GM18867 (cell line): ENCODE results near the gene IGSF3.
"Not testable (repeated sequence)": the region's sequence is repeated elsewhere in the genome, so short reads cannot be mapped to it uniquely, and the experiment has no call there.

Experiments used
- ATAC-seq: cut with Tn5 transposase; IDR thresholded peaks from one replicate; pipeline ENCODE4 v1.9.1; 2021; ENCODE audit warnings: mild to moderate bottlenecking, moderate library complexity; ENCODE audit not compliant: unreplicated experiment

Gene IGSF3

DNA sequence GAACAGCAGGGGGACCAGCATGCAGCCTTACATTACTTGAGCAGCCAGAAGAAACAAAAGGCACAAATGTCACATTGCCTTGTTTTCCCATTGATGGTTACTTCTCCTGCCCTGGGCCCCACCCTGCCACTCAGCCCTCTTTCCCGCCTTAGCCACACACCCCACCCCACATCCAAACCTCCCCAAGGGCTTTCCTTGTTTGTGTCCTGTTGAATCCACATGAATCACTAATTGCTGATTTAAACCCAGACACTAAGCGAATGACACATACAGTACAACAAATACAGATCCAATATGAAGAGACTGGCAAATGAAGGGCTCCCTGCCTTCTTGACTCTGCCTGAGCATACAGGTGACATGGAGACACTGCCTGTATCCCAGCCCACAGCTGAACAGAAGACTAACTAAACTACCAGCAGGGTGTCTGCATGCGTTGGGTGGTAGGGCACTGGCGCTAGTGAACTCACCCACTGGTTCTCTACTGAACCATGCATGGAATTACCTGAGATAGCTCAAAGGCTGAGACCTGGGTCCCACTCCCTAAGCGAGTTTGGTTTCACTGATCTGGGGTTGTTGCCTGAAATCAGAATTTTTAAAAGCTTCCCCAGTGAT lies 3.1 kb downstream of the IGSF3 start:
- no peak for ATAC-seq

- ATAC-seq = no peak
Measured at GRCh38 chr1:116663821-116664220, 3.7 kb downstream of the IGSF3 start.

- ATAC-seq = no peak
Measured at GRCh38 chr1:116661633-116662032, 5.9 kb downstream of the IGSF3 start.

DNA sequence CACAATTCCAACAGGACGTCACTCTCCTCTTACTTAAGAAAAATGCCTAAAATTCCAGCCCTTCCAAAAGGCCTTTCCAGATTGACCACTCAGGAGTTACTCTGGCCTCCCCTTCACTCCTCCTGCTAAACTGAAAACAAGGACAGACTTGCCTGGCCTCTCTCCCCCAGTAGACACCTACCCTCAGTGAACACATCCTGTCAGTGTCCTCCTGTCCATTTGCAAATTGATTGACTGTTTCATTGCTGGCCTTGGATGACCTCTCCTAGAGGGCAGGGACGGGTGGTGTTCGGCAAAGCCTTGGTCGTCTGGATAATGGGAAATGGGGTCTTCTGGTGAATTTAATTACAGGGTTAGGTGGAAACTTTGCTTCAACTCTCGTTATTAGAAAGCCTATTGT lies 8.9 kb downstream of the IGSF3 start:
- not testable (repeated sequence) for ATAC-seq

DNA sequence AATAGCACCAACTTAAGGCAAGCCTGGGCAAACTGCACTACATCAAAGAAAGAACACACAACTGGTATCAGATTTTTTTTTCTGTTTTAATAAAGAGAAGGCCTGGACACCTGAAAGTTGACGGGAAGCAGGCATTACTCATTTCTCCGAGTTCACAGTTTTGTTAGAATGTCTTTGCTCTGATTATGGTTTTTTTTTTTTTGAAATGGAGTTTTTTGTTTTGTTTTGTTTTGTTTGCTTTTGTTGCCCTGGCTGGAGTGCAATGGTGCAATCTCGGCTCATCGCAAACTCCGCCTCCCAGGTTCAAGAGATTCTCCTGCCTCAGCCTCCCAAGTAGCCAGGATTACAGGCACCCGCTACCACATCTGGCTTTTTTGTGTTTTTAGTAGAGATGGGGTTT lies 9.7 kb downstream of the IGSF3 start:
- ATAC-seq = not testable (repeated sequence)

GRCh38 chr1:116654351-116654750 lies 13.2 kb downstream of the IGSF3 start:
- no peak for ATAC-seq

- ATAC-seq = not testable (repeated sequence)
Measured at GRCh38 chr1:116652598-116652997, 14.9 kb downstream of the IGSF3 start.

- ATAC-seq = not testable (repeated sequence)
Measured at GRCh38 chr1:116650781-116651180, 16.8 kb downstream of the IGSF3 start.

- ATAC-seq = not testable (repeated sequence)
Measured at GRCh38 chr1:116649041-116649440, 18.5 kb downstream of the IGSF3 start.

DNA sequence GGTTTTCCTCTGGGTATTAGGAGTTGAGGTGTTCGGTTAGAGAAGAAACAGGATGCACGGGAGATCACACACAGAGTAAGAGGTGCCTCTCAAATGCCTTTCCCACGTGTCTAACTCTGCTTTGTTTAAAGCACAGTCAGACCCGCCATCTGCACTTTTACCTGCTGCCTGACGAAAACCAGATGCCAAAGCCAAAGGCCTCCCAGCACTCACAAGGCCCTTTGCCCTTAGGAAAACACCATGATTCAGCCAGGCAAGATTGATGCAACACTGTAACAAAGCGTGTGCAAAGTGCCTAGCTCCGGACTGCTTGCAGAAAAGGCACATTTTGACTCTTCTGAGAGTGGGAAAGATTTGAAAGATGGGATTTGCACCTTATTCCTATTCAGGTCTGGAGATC lies 19.2 kb downstream of the IGSF3 start:
- ATAC-seq = not testable (repeated sequence)

GRCh38 chr1:116647186-116647585 lies 20.3 kb downstream of the IGSF3 start:
- ATAC-seq = not testable (repeated sequence)

DNA sequence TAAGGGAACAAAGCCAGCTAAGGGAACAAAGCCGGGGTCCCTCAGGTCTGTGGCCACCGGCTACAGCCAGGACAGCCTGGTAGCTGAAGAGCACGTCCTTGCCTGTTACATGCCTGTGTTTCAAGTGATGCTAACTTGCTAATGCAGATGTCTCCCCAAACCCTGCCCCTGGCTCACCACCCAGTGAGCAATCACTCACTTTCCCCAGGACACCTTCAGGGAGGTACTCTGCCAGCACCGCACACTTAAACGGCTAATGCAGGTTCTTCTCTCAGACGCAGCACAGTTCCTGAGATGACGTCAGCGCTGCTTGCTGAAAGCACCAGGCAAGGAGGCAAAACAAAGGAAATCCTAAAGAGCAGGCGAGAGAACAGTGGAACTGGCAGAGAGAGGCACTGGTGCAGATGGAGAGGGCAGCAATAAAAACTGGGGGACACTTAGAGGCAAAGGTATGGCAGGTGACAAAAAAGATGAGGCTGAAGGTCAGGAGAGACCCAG lies 20.8 kb downstream of the IGSF3 start:
- ATAC-seq = not testable (repeated sequence)

DNA sequence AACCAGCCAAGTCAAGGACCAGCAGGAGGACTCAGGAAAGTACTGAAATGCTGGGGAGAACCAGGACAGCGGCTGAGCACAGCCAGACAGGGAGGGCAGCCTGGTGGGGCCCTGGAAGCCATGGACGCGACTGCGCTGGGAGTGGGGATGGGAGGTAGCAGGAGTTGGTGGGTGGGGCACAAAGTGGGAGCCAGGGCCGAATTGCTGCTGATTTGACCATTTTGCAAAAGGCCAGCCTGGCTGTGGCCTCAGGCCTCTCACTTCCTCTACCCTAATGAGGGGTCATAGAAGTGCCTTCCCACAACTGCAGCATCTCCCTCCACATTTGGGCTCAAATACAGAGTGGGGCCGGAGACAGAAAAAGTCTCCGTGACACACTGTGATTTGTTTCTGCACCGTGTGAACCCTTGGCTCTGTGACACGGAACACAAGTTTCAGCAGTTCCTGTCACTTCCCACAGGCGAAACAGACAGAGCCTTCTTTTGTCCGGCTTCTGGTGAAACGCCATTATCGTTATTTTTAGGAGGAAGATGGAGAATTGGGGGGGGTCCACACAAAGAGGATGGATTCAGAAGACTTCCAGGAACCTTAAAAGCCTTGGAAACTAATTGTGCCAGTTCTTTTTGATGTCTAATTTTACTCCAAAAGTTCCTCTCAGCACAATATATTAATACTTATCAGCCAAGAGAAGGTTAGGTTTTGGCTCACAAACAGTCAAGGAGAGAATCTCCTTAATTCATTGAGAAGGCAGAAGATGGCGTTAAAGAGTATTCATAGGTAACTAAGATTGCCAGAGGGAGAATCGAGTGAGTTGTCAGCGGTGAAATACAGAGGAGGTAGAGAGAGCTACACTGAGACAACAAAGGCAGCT lies 21.5 kb downstream of the IGSF3 start:
- not testable (repeated sequence) for ATAC-seq

GRCh38 chr1:116644993-116645392 lies 22.5 kb downstream of the IGSF3 start:
- not testable (repeated sequence) for ATAC-seq

DNA sequence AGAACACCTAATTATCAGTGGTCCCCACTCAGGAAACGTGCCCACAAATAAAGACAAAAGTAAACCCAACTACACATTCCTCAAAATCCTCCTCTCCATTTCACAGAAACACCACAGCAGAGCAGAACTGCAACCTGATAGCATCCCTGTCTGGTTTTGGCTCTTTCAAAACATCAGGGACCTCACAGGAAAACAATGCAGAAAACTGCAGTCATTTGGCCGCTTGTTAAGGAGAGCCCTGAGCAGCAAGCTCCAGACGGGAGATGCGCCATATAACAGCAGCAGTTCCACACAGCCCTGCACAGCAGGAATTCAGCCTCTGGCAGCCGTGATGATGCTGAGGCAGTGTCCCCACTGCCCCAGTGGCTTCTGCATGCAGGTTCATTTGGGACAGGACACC lies 23.4 kb downstream of the IGSF3 start:
- not testable (repeated sequence) for ATAC-seq

- ATAC-seq = not testable (repeated sequence)
Measured at GRCh38 chr1:116643281-116643751, 24.2 kb downstream of the IGSF3 start.

DNA sequence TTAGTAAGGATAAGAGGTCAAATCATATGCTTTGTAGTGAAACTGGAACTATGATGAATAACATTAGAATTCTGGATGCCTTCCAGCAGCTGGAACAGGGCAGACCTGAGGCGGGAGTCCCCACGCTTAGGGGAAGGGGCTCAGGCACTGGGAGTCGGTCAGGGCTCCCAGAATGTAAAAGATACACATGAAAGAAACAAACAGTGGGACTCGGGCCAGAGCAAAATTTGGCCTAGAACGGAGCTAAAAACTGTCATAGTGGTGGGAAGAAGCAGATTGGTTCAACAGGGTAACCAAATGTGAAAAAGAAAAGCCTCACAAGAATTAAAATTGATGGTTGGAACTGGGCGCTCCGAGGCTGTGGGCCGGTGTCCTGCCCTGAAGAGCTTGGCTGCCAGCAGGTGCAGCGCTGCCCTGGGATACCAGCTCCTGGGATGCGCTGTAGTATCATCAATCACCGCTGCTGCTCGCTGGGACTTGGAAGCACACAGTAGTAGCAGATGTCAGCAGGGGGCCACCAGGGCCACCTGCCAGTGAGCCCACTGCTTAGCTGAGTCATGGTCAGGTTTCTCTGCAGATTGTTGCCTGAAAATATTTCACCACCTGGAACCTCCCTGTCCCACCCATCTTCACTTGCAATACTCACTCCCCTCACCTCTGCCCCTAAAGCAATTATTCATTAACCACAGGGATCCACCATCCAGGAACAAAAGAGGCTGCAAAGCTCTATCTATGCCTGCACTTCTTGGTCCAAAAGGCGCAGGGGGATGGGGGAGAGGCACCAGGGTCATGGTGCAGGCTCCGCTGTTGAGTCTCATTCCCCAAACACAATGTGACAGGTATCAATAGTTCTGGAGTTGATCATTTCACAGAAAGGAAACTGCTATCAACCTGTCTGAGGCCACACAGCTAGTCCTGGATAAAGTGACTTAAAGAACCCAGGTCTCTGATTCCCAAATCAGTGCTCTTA lies 24.9 kb downstream of the IGSF3 start:
- not testable (repeated sequence) for ATAC-seq

DNA sequence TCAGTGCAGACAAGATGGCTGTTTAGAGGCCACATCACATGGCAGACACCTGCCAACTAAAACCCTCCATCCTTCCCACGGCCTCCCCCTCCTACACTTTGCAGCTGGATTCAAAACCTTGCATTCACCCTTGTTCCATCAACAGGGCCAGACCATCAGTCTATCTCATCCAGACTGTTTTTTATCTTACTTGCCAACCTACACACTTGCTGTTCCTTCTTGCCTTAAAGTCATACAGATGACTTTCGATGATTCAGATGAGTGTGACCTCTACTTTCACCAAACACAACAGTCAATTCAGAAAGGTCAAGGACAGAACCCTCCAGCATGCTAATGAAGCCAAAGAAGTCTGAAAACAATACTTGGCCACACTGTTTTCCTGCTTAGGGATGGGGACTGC lies 29.9 kb downstream of the IGSF3 start:
- ATAC-seq = not testable (repeated sequence)

- ATAC-seq = not testable (repeated sequence)
Measured at GRCh38 chr1:116636584-116636983, 30.9 kb downstream of the IGSF3 start.

DNA sequence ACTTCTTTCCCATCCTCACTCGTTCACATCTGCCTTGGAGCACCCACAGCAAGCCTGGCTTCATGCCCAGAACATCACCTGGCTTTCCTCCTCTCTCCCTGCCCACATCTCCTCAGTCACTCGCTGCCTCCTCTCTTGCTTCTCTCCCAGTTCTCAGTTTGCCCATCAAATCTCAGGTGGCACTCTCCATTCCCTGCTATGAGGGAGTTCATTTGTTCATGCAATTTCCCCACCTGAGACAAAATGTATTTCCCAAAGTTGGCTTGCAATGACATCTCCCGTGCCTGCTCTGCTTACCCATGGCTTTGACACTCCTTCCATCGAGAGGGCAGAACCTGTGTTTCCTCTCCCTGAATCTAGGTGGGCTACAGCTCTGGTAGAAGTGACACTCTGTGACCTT lies 33.1 kb downstream of the IGSF3 start:
- not testable (repeated sequence) for ATAC-seq
